Thyroid gland (tissue), 4 donors: ENCODE results near the gene TET1. TPM values are rescaled to one million over a fixed set of nuclear protein-coding genes. Genes with fewer than 3 reads are reported as not detected.
A peak's percentile ranks its signal among the peaks of the same experiment; 100 is the strongest.
"Not testable (repeated sequence)": the region's sequence is repeated elsewhere in the genome, so short reads cannot be mapped to it uniquely, and the experiment has no call there.

Experiments
- DNase-seq, 2 donors: peaks; one replicate each; pipeline ENCODE4 v3.0.0-alpha.2; 2019
- H3K27ac ChIP-seq, 3 donors: fragments of 200-600 bp; sonication (generic); 1 replicate in 2 of 3; 2 replicates in 1 of 3; pipeline ENCODE4 v1.5.1; 2016 to 2019; ENCODE audit warnings: mild to moderate bottlenecking in 1 of 3, moderate library complexity in 1 of 3
- H3K27me3 ChIP-seq: fragments of 200-600 bp; sonication (generic); one replicate; pipeline ENCODE4 v1.5.1; 2019
- H3K36me3 ChIP-seq, 2 donors: fragments of 200-600 bp; sonication (generic); one replicate each; pipeline ENCODE4 v1.5.1; 2016 to 2019
- H3K4me1 ChIP-seq, 2 donors: fragments of 200-600 bp; sonication (generic); one replicate each; pipeline ENCODE4 v1.5.1; 2017 to 2019
- H3K4me3 ChIP-seq, 3 donors: fragments of 200-600 bp; sonication (generic); replicated peaks in 1 of 3; 1 replicate in 2 of 3; 2 replicates in 1 of 3; pipeline ENCODE4 v1.5.1; 2016; ENCODE audit warnings: mild to moderate bottlenecking in 1 of 3
- H3K9me3 ChIP-seq: fragments of 200-600 bp; sonication (generic); one replicate; pipeline ENCODE4 v1.5.1; 2017
- POLR2A ChIP-seq, 2 donors: fragments of 450-650 bp; IDR thresholded peaks; one replicate each; pipeline ENCODE4 v1.6.1; 2017; ENCODE audit warnings: antibody characterized with exemption in 2 of 2, mild to moderate bottlenecking in 2 of 2, moderate library complexity in 1 of 2
- WGBS, 2 donors: methylation state at CpG; one replicate each; pipeline ENCODE4 v1.1.5; 2017; 5-methylcytosine and 5-hydroxymethylcytosine counted together
- intact Hi-C: fragments of 100-400 bp; cut with DNase I; formaldehyde crosslinking; loops from one replicate; pipeline ENCODE4 v1.15.1; 2023
- total RNA-seq, 4 donors: library from RNA; depleted of rRNA; stranded (reverse); fragments of >200 nt; gene quantifications; one replicate each; pipeline ENCODE4 v1.2.3, GENCODE V29; 2016
- TF ChIP-seq, protein P1 (sequence below), 6 experiments: fragments of 200-600 bp in 3 of 6; fragments of 450-650 bp in 3 of 6; sonication (generic) in 3 of 6; IDR thresholded peaks; one replicate each; pipeline ENCODE4 v1.5.1; 2016 to 2019; ENCODE audit warnings: antibody characterized with exemption in 6 of 6, mild to moderate bottlenecking in 2 of 6, inconsistent platforms in 1 of 6, moderate library complexity in 1 of 6

The TET1 gene
- total RNA-seq, 4 donors from 2014 or later = 7.4 to 11.4 (median 9.7) TPM

DNA sequence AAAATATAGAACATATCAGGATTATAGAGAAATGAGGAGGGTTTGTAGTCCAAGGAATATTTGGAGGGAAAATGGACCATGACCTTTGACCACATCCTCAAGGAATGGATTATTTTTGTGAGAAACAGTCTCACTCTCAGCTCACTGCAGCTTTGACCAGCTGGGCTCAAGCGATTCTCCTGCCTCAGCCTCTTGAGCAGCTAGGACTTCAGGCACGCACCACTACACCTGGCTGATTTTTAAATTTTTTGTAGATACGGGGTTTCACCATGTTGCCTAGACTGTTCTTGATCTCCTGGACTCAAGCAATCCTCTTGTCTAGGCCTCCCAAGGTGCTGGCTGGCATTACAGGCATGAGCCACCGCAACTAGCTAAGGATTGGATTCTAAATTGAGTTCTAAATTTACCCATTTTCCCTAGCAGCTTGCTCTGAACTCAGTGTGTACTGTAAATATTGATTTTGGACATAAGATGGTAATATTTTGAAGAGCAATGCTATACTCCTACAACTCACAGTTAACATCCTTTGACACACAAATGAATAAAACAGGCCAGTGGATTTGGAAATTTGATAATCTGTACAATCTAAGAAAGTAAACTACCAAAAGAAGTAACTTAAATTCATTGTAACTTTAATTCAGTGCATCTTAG is 73.8 kb downstream of the TET1 start:
- 40 to 50% methylated on average over 4 of the region's 4 CpGs for WGBS, 2 donors
- intact Hi-C loops = no loop called here
- DNase-seq = peak; percentile 59
- H3K36me3 ChIP-seq = no peaks in the 10 kb centered on the region
- peaks cover 8 to 13% of the 10 kb centered on the region in 2 donors for H3K4me1 ChIP-seq
- no peak overlapping the region for H3K4me3 ChIP-seq
- no peaks in the 10 kb centered on the region for H3K9me3 ChIP-seq
- H3K27me3 ChIP-seq = no peaks in the 10 kb centered on the region
- TF ChIP-seq, protein P1, sequence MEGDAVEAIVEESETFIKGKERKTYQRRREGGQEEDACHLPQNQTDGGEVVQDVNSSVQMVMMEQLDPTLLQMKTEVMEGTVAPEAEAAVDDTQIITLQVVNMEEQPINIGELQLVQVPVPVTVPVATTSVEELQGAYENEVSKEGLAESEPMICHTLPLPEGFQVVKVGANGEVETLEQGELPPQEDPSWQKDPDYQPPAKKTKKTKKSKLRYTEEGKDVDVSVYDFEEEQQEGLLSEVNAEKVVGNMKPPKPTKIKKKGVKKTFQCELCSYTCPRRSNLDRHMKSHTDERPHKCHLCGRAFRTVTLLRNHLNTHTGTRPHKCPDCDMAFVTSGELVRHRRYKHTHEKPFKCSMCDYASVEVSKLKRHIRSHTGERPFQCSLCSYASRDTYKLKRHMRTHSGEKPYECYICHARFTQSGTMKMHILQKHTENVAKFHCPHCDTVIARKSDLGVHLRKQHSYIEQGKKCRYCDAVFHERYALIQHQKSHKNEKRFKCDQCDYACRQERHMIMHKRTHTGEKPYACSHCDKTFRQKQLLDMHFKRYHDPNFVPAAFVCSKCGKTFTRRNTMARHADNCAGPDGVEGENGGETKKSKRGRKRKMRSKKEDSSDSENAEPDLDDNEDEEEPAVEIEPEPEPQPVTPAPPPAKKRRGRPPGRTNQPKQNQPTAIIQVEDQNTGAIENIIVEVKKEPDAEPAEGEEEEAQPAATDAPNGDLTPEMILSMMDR (IDR thresholded peaks at IDR 0.05) = no peak
- no peak for TF ChIP-seq POLR2A (IDR thresholded peaks at IDR 0.05)
- peak overlapping the region; percentile 18 to 57 (median 33) for H3K27ac ChIP-seq

DNA sequence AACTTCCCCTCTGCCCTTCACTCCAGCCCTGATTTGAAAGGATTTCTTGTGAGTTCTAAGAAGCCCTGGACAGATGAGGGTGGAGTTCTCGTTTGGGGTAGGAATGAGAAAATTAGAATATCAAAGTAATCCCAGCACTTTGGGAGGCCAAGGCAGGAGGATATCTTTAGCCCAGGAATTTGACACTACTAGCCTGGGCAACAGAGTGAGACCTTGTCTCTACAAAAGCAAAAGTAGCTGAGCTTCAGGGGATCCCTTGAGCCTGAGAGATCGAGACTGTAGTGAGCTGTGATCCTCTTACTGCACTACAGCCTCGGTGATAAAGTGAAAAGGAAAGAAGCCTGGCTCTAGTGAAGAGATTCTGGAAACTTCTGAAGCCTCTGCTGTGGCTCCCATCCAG is 76.2 kb downstream of the TET1 start:
- H3K27me3 ChIP-seq = no peaks in the 10 kb centered on the region
- H3K4me3 ChIP-seq = no peak overlapping the region
- H3K36me3 ChIP-seq = no peaks in the 10 kb centered on the region
- no peak for DNase-seq
- 84 to 86% methylated on average over 3 of the region's 3 CpGs for WGBS, 2 donors
- no peaks in the 10 kb centered on the region for H3K9me3 ChIP-seq
- no peak for TF ChIP-seq POLR2A (IDR thresholded peaks at IDR 0.05)
- TF ChIP-seq, protein P1 (IDR thresholded peaks at IDR 0.05) = no peak
- H3K27ac ChIP-seq = no peak overlapping the region
- peaks cover 7 to 13% of the 10 kb centered on the region in 2 donors for H3K4me1 ChIP-seq
- intact Hi-C loops = no loop called here

DNA sequence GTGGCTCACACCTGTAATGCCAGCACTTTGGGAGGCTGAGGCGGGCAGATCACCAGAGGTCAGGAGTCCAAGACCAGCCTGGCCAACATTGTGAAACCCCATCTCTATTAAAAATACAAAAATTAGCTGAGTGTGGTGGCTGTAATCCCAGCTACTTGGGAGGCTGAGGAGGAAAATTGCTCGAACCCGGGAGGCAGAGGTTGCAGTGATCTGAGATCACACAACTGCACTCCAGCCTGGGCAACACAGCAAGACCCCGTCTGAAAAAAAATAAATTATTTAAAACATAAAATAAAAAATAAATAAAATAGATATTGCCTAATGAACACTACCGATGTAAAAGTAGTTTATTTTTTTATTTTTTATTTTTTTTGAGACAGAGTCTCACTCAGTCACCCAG is 83.4 kb downstream of the TET1 start:
- H3K27me3 ChIP-seq, H3K4me1 ChIP-seq, H3K36me3 ChIP-seq, H3K9me3 ChIP-seq, DNase-seq, H3K4me3 ChIP-seq, H3K27ac ChIP-seq, intact Hi-C loops: not testable (repeated sequence)
- WGBS, 2 donors = 96 to 97% methylated on average over 5 of the region's 5 CpGs

DNA sequence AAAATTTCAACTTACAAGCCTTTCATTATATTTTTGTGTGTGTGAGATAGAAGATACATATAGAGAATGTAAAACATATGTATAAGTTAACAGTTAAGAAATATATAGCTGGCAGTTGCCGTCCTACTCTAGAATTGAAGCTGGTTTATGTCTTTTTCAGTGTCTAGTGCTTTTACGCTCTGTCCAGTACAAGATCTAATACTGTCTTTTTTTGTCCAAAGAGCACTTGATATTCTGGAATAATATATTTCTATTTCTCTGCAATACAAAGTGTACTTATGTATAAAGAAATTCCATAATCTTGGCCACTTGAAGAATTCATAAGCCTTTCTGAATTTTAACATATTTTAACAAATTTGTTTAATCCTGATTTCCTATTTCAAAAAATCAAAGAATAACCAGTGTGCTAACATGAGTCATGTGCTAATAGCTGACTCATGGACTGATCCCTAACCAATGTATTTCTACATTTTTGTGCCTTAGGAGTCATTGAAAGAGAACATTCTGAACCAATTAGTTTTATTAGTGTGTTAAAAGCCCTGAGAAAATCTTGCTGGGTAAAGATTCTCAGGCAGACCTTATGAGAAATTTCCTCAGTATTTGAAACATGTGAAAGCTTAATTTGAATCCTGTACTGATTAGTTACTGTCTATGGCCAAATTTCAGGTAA is 87.7 kb downstream of the TET1 start:
- Histone ChIP-seq H3K27me3 (no peaks in the 10 kb centered on the region), H3K36me3 (no peaks in the 10 kb centered on the region), H3K9me3 (no peaks in the 10 kb centered on the region), H3K4me1 (peaks cover 0 to 6% of the 10 kb centered on the region in 2 donors), H3K27ac (peak overlapping the region in 2 of 3 donors; percentile 22 to 28), H3K4me3 (no peak overlapping the region)
- no peak for DNase-seq
- no peak for TF ChIP-seq POLR2A (IDR thresholded peaks at IDR 0.05)
- TF ChIP-seq, protein P1 (IDR thresholded peaks at IDR 0.05) = no peak
- WGBS, 2 donors = 96% methylated on average over 2 of the region's 2 CpGs
- intact Hi-C loops = no loop called here

DNA sequence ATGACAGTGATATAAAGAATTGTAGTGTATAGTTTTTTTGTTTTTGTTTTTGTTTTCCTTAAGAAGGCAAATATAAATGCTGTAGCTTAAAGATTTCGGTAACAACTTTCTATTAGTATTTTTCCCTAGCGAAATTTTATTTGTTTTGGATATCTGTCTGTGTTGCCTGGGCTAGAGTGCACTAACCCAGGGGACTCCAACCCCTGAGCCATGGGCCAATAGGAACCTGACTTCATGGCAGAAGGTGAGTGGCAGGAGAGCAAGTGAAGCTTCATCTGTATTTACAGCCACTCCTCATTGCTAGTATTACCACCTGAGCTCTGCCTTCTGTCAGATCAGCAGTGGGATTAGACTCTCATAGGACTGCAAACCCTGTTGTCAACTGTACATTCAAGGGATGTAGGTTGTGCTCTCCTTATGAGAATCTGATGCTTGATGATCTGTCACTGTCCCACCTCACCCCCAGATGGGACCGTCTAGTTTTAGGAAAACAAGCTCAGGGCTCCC is 95.5 kb downstream of the TET1 start:
- Histone ChIP-seq H3K27ac (no peak overlapping the region), H3K9me3 (no peaks in the 10 kb centered on the region), H3K36me3 (no peaks in the 10 kb centered on the region), H3K4me1 (no peaks in the 10 kb centered on the region), H3K4me3 (no peak overlapping the region), H3K27me3 (no peaks in the 10 kb centered on the region)
- no peak for TF ChIP-seq POLR2A (IDR thresholded peaks at IDR 0.05)
- TF ChIP-seq, protein P1 (IDR thresholded peaks at IDR 0.05) = no peak
- intact Hi-C loops = no loop called here
- WGBS, 2 donors = 94 to 97% methylated on average over 3 of the region's 3 CpGs
- DNase-seq = no peak
